K562 (cell line): ENCODE measurements around the gene RNF31. TPM values are rescaled to one million over a fixed set of nuclear protein-coding genes. Genes with fewer than 3 reads are reported as not detected.

Experiments
- ADNP ChIP-seq: fragments of 200-800 bp; sonication (Bioruptor generic); IDR thresholded peaks from 2 replicates; pipeline ENCODE4 v1.6.1; 2016; ENCODE audit warnings: missing genetic modification characterization, missing compliant biosample characterization
- BRD4 ChIP-seq: fragments of 200-600 bp; sonication (generic); IDR thresholded peaks from 2 replicates; pipeline ENCODE4 v1.6.1; 2017; ENCODE audit warnings: inconsistent platforms
- COPS2 ChIP-seq: fragments of 450-650 bp; conservative IDR thresholded peaks from 2 replicates; pipeline ENCODE4 v1.6.1; 2016; ENCODE audit warnings: mild to moderate bottlenecking, moderate library complexity
- ELF1 ChIP-seq: fragments of 200-800 bp; sonication (Bioruptor generic); IDR thresholded peaks from 2 replicates; pipeline ENCODE4 v1.6.1; 2016; ENCODE audit warnings: missing genetic modification characterization, missing compliant biosample characterization
- ELF4 ChIP-seq: fragments of 450-650 bp; formaldehyde crosslinking; IDR thresholded peaks from 2 replicates; pipeline ENCODE4 v1.4.0; 2022; ENCODE audit warnings: missing genetic modification characterization
- EP300 ChIP-seq: IDR thresholded peaks from 2 replicates; pipeline ENCODE4 v1.6.1; 2012; ENCODE audit warnings: low read length, improper control_type of control experiment
- ETV1 ChIP-seq: fragments of 450-650 bp; conservative IDR thresholded peaks from 2 replicates; pipeline ENCODE4 v1.6.1; 2016; ENCODE audit warnings: missing genetic modification characterization, control low read depth, low read depth, missing compliant biosample characterization
- FOXK2 ChIP-seq, 2 experiments: fragments of 450-650 bp; IDR thresholded peaks in 1 of 2; conservative IDR thresholded peaks in 1 of 2; 2 replicates each; pipeline ENCODE4 v1.6.1; 2016; ENCODE audit warnings: low read depth in 2 of 2, mild to moderate bottlenecking in 1 of 2
- KLF10 ChIP-seq: fragments of 250-450 bp; sonication (Bioruptor Pico); IDR thresholded peaks from 2 replicates; pipeline ENCODE4 v1.6.1; 2021; ENCODE audit warnings: matching md5 sums
- MAZ ChIP-seq, 2 experiments: fragments of 450-650 bp in 1 of 2; sonication (generic) in 1 of 2; formaldehyde crosslinking; IDR thresholded peaks in 1 of 2; conservative IDR thresholded peaks in 1 of 2; 2 replicates each; pipeline versions ENCODE4 v1.4.0 to v1.5.0; 2020; ENCODE audit warnings: mild to moderate bottlenecking in 1 of 2, missing genetic modification reagents in 1 of 2
- MEIS2 ChIP-seq: fragments of 450-650 bp; IDR thresholded peaks from 2 replicates; pipeline ENCODE4 v1.6.1; 2014; ENCODE audit warnings: mild to moderate bottlenecking; ENCODE audit not compliant: partially characterized antibody
- NCOA4 ChIP-seq: fragments of 450-650 bp; IDR thresholded peaks from 2 replicates; pipeline ENCODE4 v1.6.1; 2018; ENCODE audit warnings: mild to moderate bottlenecking; ENCODE audit not compliant: partially characterized antibody
- NFIX ChIP-seq: fragments of 250-450 bp; sonication (Bioruptor Pico); IDR thresholded peaks from 2 replicates; pipeline ENCODE4 v1.4.0; 2020; ENCODE audit warnings: low read depth, mild to moderate bottlenecking, moderate library complexity
- NR2F6 ChIP-seq: fragments of 450-650 bp; formaldehyde crosslinking; IDR thresholded peaks from 2 replicates; pipeline ENCODE4 v1.4.0; 2020; ENCODE audit warnings: mild to moderate bottlenecking
- POLR2AphosphoS2 ChIP-seq: IDR thresholded peaks from 2 replicates; pipeline ENCODE4 v1.6.1; 2012; ENCODE audit warnings: low read length, improper control_type of control experiment
- POU5F1 ChIP-seq: fragments of 150-350 bp; IDR thresholded peaks from 2 replicates; pipeline ENCODE4 v1.6.1; 2014; ENCODE audit warnings: borderline replicate concordance, low read length, low read depth, mild to moderate bottlenecking; ENCODE audit not compliant: partially characterized antibody
- RBM17 ChIP-seq: fragments of 200-400 bp; formaldehyde crosslinking; IDR thresholded peaks from 2 replicates; pipeline ENCODE4 v1.6.1; 2017; ENCODE audit warnings: low read depth, mild to moderate bottlenecking, low read length, borderline replicate concordance
- SLC30A9 ChIP-seq: fragments of 250-450 bp; sonication (Bioruptor Pico); IDR thresholded peaks from 2 replicates; pipeline ENCODE4 v1.8.0; 2022; ENCODE audit warnings: mild to moderate bottlenecking, moderate library complexity
- SUPT5H ChIP-seq: fragments of 450-650 bp; IDR thresholded peaks from 2 replicates; pipeline ENCODE4 v1.6.1; 2016
- TAF7 ChIP-seq: fragments of 450-650 bp; IDR thresholded peaks from 2 replicates; pipeline ENCODE4 v1.6.1; 2016; ENCODE audit warnings: missing genetic modification characterization, missing compliant biosample characterization
- ZNF175 ChIP-seq: fragments of 200-800 bp; sonication (Bioruptor generic); IDR thresholded peaks from 2 replicates; pipeline ENCODE4 v1.6.1; 2016; ENCODE audit warnings: low read depth, mild to moderate bottlenecking, missing genetic modification characterization, missing compliant biosample characterization
- ZNF316 ChIP-seq: fragments of 450-650 bp; IDR thresholded peaks from 2 replicates; pipeline ENCODE4 v1.6.1; 2016
- ZNF589 ChIP-seq: fragments of 200-800 bp; sonication (Bioruptor generic); IDR thresholded peaks from 2 replicates; pipeline ENCODE4 v1.6.1; 2016; ENCODE audit warnings: low read depth, missing genetic modification characterization, missing compliant biosample characterization
- ZNF785 ChIP-seq: fragments of 250-450 bp; sonication (Bioruptor Pico); IDR thresholded peaks from 2 replicates; pipeline ENCODE4 v1.4.0; 2020; ENCODE audit warnings: mild to moderate bottlenecking
- polyA plus RNA-seq, 8 experiments: library from polyadenylated mRNA; depleted of rRNA in 4 of 8; stranded (reverse) in 5 of 8; unstranded in 3 of 8; fragments of >200 nt; fragmentation: Nextera tagmentation in 2 of 8; fragmentation: Illumina TruSeq in 1 of 8; extraction: Ambion mirVana in 2 of 8; extraction: Trizol in 1 of 8; gene quantifications; 2 replicates each; pipeline versions ENCODE4 v1.2.1 to v1.2.3, GENCODE V29; 2011 to 2014; ENCODE audit warnings: inconsistent platforms in 1 of 8, missing spikeins in 1 of 8
- total RNA-seq, 7 experiments: library from RNA; depleted of rRNA in 6 of 7; stranded (reverse); fragments of >200 nt in 6 of 7; fragmentation: Illumina TruSeq in 2 of 7; extraction: Trizol in 2 of 7; gene quantifications; 2 replicates each; pipeline versions ENCODE4 v1.2.1 to v1.2.3, GENCODE V29; 2011 to 2021; ENCODE audit warnings: low replicate concordance in 1 of 7
- TF ChIP-seq, protein P1 (sequence below), 2 experiments: fragments of 150-350 bp in 1 of 2; IDR thresholded peaks; 2 replicates each; pipeline ENCODE4 v1.6.1; 2012 to 2016; ENCODE audit warnings: low read depth in 2 of 2, low read length in 2 of 2, mild to moderate bottlenecking in 1 of 2, moderate library complexity in 1 of 2
- TF ChIP-seq, protein P2 (sequence below), 2 experiments: fragments of 450-650 bp in 1 of 2; sonication (generic) in 1 of 2; formaldehyde crosslinking; conservative IDR thresholded peaks; 2 replicates each; pipeline versions ENCODE4 v1.4.0 to v1.8.1; 2020 to 2022; ENCODE audit warnings: mild to moderate bottlenecking in 1 of 2, missing genetic modification reagents in 1 of 2

The RNF31 gene
- total and polyA plus RNA-seq, 9 of the 15 experiments (the other 6 are each of a cell fraction or from before 2014, with no cell fraction given), result 3.1 to 47.6 (median 19.1) TPM

GRCh38 chr14:24195186-24196070 is 48.1 kb downstream of the RNF31 start, which contains the start of gene TM9SF1 (continued):
- TF ChIP-seq MAZ (CRISPR knock-in tag; conservative IDR thresholded peaks at IDR 0.05 in 1 of 2, IDR thresholded peaks at IDR 0.05 in 1 of 2) (peak; percentile 89 to 94), TAF7 (tag) (no peak), MEIS2 (no peak), NCOA4 (no peak), ETV1 (peak; percentile 65), RBM17 (no peak), ELF4 (peak; percentile 77; the same call in 1 of the 2 replicates), POU5F1 (no peak), COPS2 (no peak), ELF1 (tag) (peak; percentile 100), BRD4 (peak; percentile 68; the same call in 1 of the 2 replicates), SLC30A9 (CRISPR knock-in tag) (no peak), EP300 (no peak), ZNF589 (CRISPR knock-in tag) (no peak), KLF10 (CRISPR knock-in tag) (no peak), SUPT5H (peak; percentile 70), FOXK2 (conservative IDR thresholded peaks at IDR 0.05 in 1 of 2, IDR thresholded peaks at IDR 0.05 in 1 of 2; ENCODE audit: low read depth in 2 of 2) (no peak), NFIX (CRISPR knock-in tag) (no peak), ZNF785 (CRISPR knock-in tag) (no peak), POLR2AphosphoS2 (no peak), NR2F6 (CRISPR knock-in tag) (no peak), ZNF316 (no peak), ADNP (no peak), ZNF175 (CRISPR knock-in tag) (no peak)
- TF ChIP-seq, protein P1, sequence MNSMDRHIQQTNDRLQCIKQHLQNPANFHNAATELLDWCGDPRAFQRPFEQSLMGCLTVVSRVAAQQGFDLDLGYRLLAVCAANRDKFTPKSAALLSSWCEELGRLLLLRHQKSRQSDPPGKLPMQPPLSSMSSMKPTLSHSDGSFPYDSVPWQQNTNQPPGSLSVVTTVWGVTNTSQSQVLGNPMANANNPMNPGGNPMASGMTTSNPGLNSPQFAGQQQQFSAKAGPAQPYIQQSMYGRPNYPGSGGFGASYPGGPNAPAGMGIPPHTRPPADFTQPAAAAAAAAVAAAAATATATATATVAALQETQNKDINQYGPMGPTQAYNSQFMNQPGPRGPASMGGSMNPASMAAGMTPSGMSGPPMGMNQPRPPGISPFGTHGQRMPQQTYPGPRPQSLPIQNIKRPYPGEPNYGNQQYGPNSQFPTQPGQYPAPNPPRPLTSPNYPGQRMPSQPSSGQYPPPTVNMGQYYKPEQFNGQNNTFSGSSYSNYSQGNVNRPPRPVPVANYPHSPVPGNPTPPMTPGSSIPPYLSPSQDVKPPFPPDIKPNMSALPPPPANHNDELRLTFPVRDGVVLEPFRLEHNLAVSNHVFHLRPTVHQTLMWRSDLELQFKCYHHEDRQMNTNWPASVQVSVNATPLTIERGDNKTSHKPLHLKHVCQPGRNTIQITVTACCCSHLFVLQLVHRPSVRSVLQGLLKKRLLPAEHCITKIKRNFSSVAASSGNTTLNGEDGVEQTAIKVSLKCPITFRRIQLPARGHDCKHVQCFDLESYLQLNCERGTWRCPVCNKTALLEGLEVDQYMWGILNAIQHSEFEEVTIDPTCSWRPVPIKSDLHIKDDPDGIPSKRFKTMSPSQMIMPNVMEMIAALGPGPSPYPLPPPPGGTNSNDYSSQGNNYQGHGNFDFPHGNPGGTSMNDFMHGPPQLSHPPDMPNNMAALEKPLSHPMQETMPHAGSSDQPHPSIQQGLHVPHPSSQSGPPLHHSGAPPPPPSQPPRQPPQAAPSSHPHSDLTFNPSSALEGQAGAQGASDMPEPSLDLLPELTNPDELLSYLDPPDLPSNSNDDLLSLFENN (IDR thresholded peaks at IDR 0.05; ENCODE audit: low read depth in 2 of 2, low read length in 2 of 2), result no peak
- TF ChIP-seq, protein P2, sequence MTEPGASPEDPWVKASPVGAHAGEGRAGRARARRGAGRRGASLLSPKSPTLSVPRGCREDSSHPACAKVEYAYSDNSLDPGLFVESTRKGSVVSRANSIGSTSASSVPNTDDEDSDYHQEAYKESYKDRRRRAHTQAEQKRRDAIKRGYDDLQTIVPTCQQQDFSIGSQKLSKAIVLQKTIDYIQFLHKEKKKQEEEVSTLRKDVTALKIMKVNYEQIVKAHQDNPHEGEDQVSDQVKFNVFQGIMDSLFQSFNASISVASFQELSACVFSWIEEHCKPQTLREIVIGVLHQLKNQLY (CRISPR knock-in tag; conservative IDR thresholded peaks at IDR 0.05), result no peak
